HG03439 (cell line): ENCODE measurements around the gene MACROH2A1.

ENCODE experiments used
- ATAC-seq: cut with Tn5 transposase; IDR thresholded peaks from one replicate; pipeline ENCODE4 v1.9.1; 2021; ENCODE audit warnings: mild to moderate bottlenecking, moderate library complexity; ENCODE audit not compliant: unreplicated experiment

The MACROH2A1 gene

GRCh38 chr5:135398855-135399793, at the start of gene MACROH2A1:
MACROH2A1 (minus strand) TSS chr5:135399231; CDS start chr5:135389093, 10,138 bp downstream.
- ATAC-seq = peak; percentile 82

- no peak for ATAC-seq
Observed at GRCh38 chr5:135448071-135448739, 49.2 kb upstream of the MACROH2A1 start.

- no peak for ATAC-seq
Observed at GRCh38 chr5:135447298-135447929, 48.4 kb upstream of the MACROH2A1 start, which contains the start of gene DCANP1. DCANP1 (minus strand) TSS chr5:135447348; CDS start chr5:135447108, 240 bp downstream.

- ATAC-seq = no peak
Observed at GRCh38 chr5:135446615-135447014, 47.6 kb upstream of the MACROH2A1 start.

GRCh38 chr5:135446206-135446605, 47.2 kb upstream of the MACROH2A1 start:
- no peak for ATAC-seq

GRCh38 chr5:135445306-135445985, 46.4 kb upstream of the MACROH2A1 start:
- no peak for ATAC-seq

- ATAC-seq = no peak
Observed at GRCh38 chr5:135444881-135445280, 45.9 kb upstream of the MACROH2A1 start.

- ATAC-seq = no peak
Observed at GRCh38 chr5:135444360-135444759, 45.3 kb upstream of the MACROH2A1 start.

- ATAC-seq = no peak
Observed at GRCh38 chr5:135443161-135443960, 44.3 kb upstream of the MACROH2A1 start.

- no peak for ATAC-seq
Observed at GRCh38 chr5:135442431-135443160, 43.6 kb upstream of the MACROH2A1 start.

GRCh38 chr5:135441919-135442318, 42.9 kb upstream of the MACROH2A1 start:
- no peak for ATAC-seq

GRCh38 chr5:135441350-135441831, 42.4 kb upstream of the MACROH2A1 start:
- no peak for ATAC-seq

- ATAC-seq = no peak
Observed at GRCh38 chr5:135440916-135441315, 41.9 kb upstream of the MACROH2A1 start.

- ATAC-seq = no peak
Observed at GRCh38 chr5:135439231-135440205, 40.5 kb upstream of the MACROH2A1 start.

GRCh38 chr5:135438636-135439221, 39.7 kb upstream of the MACROH2A1 start:
- ATAC-seq = no peak

- ATAC-seq = no peak
Observed at GRCh38 chr5:135437796-135438560, 38.9 kb upstream of the MACROH2A1 start.

GRCh38 chr5:135437422-135437795, 38.4 kb upstream of the MACROH2A1 start:
- no peak for ATAC-seq
